Measurements from ENCODE around the gene TBKBP1. TPM values are rescaled to one million over a fixed set of nuclear protein-coding genes. Genes with fewer than 3 reads are reported as not detected.

The TBKBP1 gene
- total and polyA plus RNA-seq, 2 donors (not counting 3 experiments of a cell fraction or from before 2014, with no cell fraction given), result 7.0 to 11.7 TPM

- Histone ChIP-seq H3K4me1 (ENCODE audit: control insufficient read depth, extremely low read depth, insufficient read depth, low read length) (no peaks in the 10 kb centered on the region), H4K20me1 (replicated peaks; ENCODE audit: control insufficient read depth, extremely low read depth, insufficient read depth, low read length) (no peaks in the 10 kb centered on the region), H3K27me3 (ENCODE audit: control insufficient read depth in 2 of 2, insufficient read depth in 2 of 2, low read length in 2 of 2) (peaks cover 40 to 42% of the 10 kb centered on the region in 2 experiments), H3K9ac (replicated peaks; ENCODE audit: extremely low read depth, insufficient read depth, low read length) (no peak overlapping the region), H3K36me3 (ENCODE audit: control insufficient read depth in 2 of 2, extremely low read depth in 1 of 2, insufficient read depth in 2 of 2, low read length in 2 of 2) (no peaks in the 10 kb centered on the region), H2AFZ (ENCODE audit: low read depth, low read length) (no peak overlapping the region), H3K4me2 (ENCODE audit: insufficient read depth, low read length) (no peak overlapping the region), H3K4me3 (replicated peaks in 1 of 3; ENCODE audit: insufficient read depth in 1 of 3, low read depth in 1 of 3, low read length in 3 of 3) (no peak overlapping the region), H3K79me2 (ENCODE audit: control insufficient read depth, insufficient read depth, low read length) (no peaks in the 10 kb centered on the region), H3K9me3 (replicated peaks; ENCODE audit: control insufficient read depth, insufficient read depth, low read length) (no peaks in the 10 kb centered on the region), H3K9me1 (replicated peaks; ENCODE audit: control insufficient read depth, extremely low read depth, insufficient read depth, low read length) (no peaks in the 10 kb centered on the region), H3K27ac (ENCODE audit: insufficient read depth, low read depth, low read length) (no peak overlapping the region)
- intact Hi-C loops (cut with micrococcal nuclease), result no loop called here
- no peak for DNase-seq (ENCODE audit: low read depth, low spot score)
- dilution Hi-C loops (cut with MboI; ENCODE audit: extremely low pct_ligation_motif_present, low sequenced_read_pairs), result no loop called here
- no TSS peak for BruUV-seq (replicated peaks)
- FAIRE-seq, result no peak
- ChIA-PET POLR2A (no interaction called here), CTCF (interaction anchor here (1.5 to 3.0 kb wide), 3 partner anchors 12 to 22 kb away, joined by 3 to 14 read pairs (median 7); no protein-coding TSS in a partner anchor)
- no peak for TF ChIP-seq FOS (IDR thresholded peaks at IDR 0.05; ENCODE audit: borderline replicate concordance, insufficient read depth, low read length)
- no peak for TF ChIP-seq POLR2A (IDR thresholded peaks at IDR 0.05; ENCODE audit: low read depth, low read length)
Observed at GRCh38 chr17:47719411-47720152, 25.6 kb downstream of the TBKBP1 start.

- DNase-seq (ENCODE audit: low read depth, low spot score), result no peak
- no peaks in the 10 kb centered on the region for H3K79me2 ChIP-seq (ENCODE audit: control insufficient read depth, insufficient read depth, low read length)
- no peak overlapping the region for H2AFZ ChIP-seq (ENCODE audit: low read depth, low read length)
- H3K9me1 ChIP-seq (replicated peaks; ENCODE audit: control insufficient read depth, extremely low read depth, insufficient read depth, low read length), result no peaks in the 10 kb centered on the region
- CTCF ChIA-PET, result interaction anchor here (3.0 kb wide), 1 partner anchor 23 kb away, joined by 14 read pairs; no protein-coding TSS in a partner anchor
- no peak overlapping the region for H3K9ac ChIP-seq (replicated peaks; ENCODE audit: extremely low read depth, insufficient read depth, low read length)
- BruUV-seq (replicated peaks), result no TSS peak
- no peaks in the 10 kb centered on the region for H3K36me3 ChIP-seq (ENCODE audit: control insufficient read depth in 2 of 2, extremely low read depth in 1 of 2, insufficient read depth in 2 of 2, low read length in 2 of 2)
- H4K20me1 ChIP-seq (replicated peaks; ENCODE audit: control insufficient read depth, extremely low read depth, insufficient read depth, low read length), result no peaks in the 10 kb centered on the region
- TF ChIP-seq FOS (IDR thresholded peaks at IDR 0.05; ENCODE audit: borderline replicate concordance, insufficient read depth, low read length), result no peak
- TF ChIP-seq MYC (IDR thresholded peaks at IDR 0.05; ENCODE audit: low read depth, low read length), result no peak
- no peak for TF ChIP-seq EZH2 (IDR thresholded peaks at IDR 0.05; ENCODE audit: borderline replicate concordance, low read depth, low read length, severe bottlenecking)
- no peak for TF ChIP-seq CTCF (IDR thresholded peaks at IDR 0.05; ENCODE audit: extremely low read depth in 1 of 2, insufficient read depth in 1 of 2, low read depth in 1 of 2, low read length in 2 of 2)
- no peak for TF ChIP-seq JUN (IDR thresholded peaks at IDR 0.05; ENCODE audit: borderline replicate concordance, insufficient read depth, insufficient read length, low read depth)
- TF ChIP-seq POLR2A (IDR thresholded peaks at IDR 0.05; ENCODE audit: low read depth, low read length), result no peak
- no peak for TF ChIP-seq MAX (IDR thresholded peaks at IDR 0.05; ENCODE audit: insufficient read depth, insufficient read length)
- no peak for TF ChIP-seq POLR2AphosphoS5 (IDR thresholded peaks at IDR 0.05; ENCODE audit: insufficient read depth, low read depth, low read length)
- no peak for TF ChIP-seq GATA2 (IDR thresholded peaks at IDR 0.05; ENCODE audit: insufficient read depth, insufficient read length, low read depth, low read length)
- H3K9me3 ChIP-seq (replicated peaks; ENCODE audit: control insufficient read depth, insufficient read depth, low read length), result no peaks in the 10 kb centered on the region
- dilution Hi-C loops (cut with MboI; ENCODE audit: extremely low pct_ligation_motif_present, low sequenced_read_pairs), result no loop called here
- H3K4me2 ChIP-seq (ENCODE audit: insufficient read depth, low read length), result no peak overlapping the region
- POLR2A ChIA-PET, result no interaction called here
- no peak for FAIRE-seq
- no peak overlapping the region for H3K27ac ChIP-seq (ENCODE audit: insufficient read depth, low read depth, low read length)
- H3K4me1 ChIP-seq (ENCODE audit: control insufficient read depth, extremely low read depth, insufficient read depth, low read length), result no peaks in the 10 kb centered on the region
- H3K4me3 ChIP-seq (replicated peaks in 1 of 3; ENCODE audit: insufficient read depth in 1 of 3, low read depth in 1 of 3, low read length in 3 of 3), result no peak overlapping the region
- intact Hi-C loops (cut with micrococcal nuclease), result no loop called here
- peaks cover 40 to 42% of the 10 kb centered on the region in 2 experiments for H3K27me3 ChIP-seq (ENCODE audit: control insufficient read depth in 2 of 2, insufficient read depth in 2 of 2, low read length in 2 of 2)
Observed at GRCh38 chr17:47720196-47720595, 26.2 kb downstream of the TBKBP1 start.
